Mesodermal cell (in vitro differentiated cells): ENCODE measurements around the gene ACAP3.

Source experiments
- H3K27ac ChIP-seq: 2 replicates; pipeline ENCODE4 v1.7.0; 2013; ENCODE audit warnings: mild to moderate bottlenecking, low read depth, low read length, moderate library complexity; ENCODE audit not compliant: severe bottlenecking
- H3K36me3 ChIP-seq: 2 replicates; pipeline ENCODE4 v1.7.1; 2013; ENCODE audit warnings: mild to moderate bottlenecking, low read length, moderate library complexity; ENCODE audit not compliant: control insufficient read depth, insufficient read depth
- H3K4me1 ChIP-seq: one replicate; pipeline ENCODE4 v1.7.1; 2013; ENCODE audit warnings: mild to moderate bottlenecking, low read length; ENCODE audit not compliant: insufficient read depth, control insufficient read depth, poor library complexity, severe bottlenecking
- H3K4me3 ChIP-seq: 2 replicates; pipeline ENCODE4 v1.7.0; 2013; ENCODE audit warnings: low read length, control low read depth, mild to moderate bottlenecking; ENCODE audit not compliant: insufficient read depth, poor library complexity, severe bottlenecking; ENCODE audit errors: extremely low read depth
- H3K9me3 ChIP-seq: 2 replicates; pipeline ENCODE4 v1.7.1; 2013; ENCODE audit warnings: mild to moderate bottlenecking, low read length, moderate library complexity; ENCODE audit not compliant: control insufficient read depth
- WGBS, 2 experiments: methylation state at CpG; one replicate each; pipeline ENCODE4 v1.1.5; 2013; ENCODE audit warnings: missing lambda C conversion rate in 2 of 2; ENCODE audit not compliant: insufficient coverage in 2 of 2; 5-methylcytosine and 5-hydroxymethylcytosine counted together

The ACAP3 gene

DNA sequence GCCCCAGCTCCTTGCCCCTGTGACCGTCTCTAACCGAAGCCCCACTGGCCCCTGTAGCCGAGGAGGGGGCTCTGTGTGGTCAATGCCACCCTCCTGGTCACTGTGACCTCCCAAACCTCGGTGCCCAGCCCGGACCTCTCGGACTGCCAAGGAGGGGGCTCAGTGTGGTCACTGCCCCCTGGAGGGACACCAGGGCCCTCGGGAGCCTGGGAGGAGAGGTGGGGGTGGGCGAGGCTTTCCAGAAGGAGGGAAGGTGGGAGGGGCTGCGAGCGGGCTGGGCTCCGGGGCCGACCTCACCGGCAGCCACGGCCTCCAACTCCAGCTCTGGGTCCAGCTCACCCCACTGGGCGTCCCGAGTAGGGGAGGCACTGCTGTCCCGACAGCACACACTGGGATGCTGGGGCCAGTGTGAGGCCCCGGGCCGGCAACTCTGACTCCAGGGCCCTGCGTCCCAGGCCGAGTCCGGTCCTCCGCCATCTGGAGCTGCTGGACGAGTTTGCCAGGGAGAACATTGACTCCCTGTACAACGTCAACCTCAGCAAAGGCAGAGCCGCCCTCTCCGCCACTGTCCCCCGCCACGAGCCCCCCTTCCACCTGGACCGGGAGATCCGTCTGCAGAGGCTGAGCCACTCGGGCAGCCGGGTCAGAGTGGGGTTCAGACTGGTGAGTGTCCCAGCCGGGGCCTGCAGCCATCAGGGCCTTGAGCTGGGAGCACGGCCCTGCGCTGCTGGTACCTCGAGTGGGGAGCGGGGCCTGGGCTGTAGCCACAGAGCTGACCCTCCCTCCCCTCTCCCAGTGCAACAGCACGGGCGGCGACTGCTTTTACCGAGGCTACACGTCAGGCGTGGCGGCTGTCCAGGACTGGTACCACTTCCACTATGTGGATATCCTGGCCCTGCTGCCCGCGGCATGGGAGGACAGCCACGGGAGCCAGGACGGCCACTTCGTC, 21.1 kb downstream of the ACAP3 start:
- WGBS, 2 experiments, result 88 to 90% methylated on average over 43 to 47 of the region's 50 CpGs

DNA sequence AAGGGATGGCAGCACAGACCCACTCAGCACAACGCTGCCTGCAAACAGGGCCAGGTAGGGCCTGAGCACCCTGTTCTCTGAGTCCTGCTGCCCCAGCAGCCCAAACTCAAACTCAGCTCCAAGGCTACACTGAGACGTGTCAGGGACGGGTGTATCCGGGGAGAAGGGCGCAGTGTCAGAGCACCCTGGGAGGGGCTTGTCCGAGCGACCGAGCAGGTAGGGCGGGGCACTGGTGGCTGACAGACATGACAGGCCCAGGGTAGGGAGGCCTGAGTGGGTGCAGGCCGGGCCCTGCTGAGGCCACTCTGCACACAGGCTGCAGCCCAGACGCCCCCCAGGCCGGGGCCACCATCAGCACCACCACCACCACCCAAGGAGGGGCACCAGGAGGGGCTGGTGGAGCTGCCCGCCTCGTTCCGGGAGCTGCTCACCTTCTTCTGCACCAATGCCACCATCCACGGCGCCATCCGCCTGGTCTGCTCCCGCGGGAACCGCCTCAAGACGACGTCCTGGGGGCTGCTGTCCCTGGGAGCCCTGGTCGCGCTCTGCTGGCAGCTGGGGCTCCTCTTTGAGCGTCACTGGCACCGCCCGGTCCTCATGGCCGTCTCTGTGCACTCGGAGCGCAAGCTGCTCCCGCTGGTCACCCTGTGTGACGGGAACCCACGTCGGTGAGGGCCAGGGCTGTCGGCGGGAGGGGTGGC, 22.0 kb downstream of the ACAP3 start:
- Histone ChIP-seq H3K4me1 (no peaks in the 10 kb centered on the region), H3K4me3 (no peak overlapping the region), H3K9me3 (no peaks in the 10 kb centered on the region), H3K27ac (no peak overlapping the region), H3K36me3 (no peaks in the 10 kb centered on the region)
- 89 to 92% methylated on average over 31 to 34 of the region's 37 CpGs for WGBS, 2 experiments

More for the DNA sequence above, 21.1 kb downstream of the ACAP3 start:
- H3K9me3 ChIP-seq, result no peaks in the 10 kb centered on the region
- no peak overlapping the region for H3K27ac ChIP-seq
- H3K36me3 ChIP-seq, result no peaks in the 10 kb centered on the region
- no peaks in the 10 kb centered on the region for H3K4me1 ChIP-seq
- H3K4me3 ChIP-seq, result no peak overlapping the region

DNA sequence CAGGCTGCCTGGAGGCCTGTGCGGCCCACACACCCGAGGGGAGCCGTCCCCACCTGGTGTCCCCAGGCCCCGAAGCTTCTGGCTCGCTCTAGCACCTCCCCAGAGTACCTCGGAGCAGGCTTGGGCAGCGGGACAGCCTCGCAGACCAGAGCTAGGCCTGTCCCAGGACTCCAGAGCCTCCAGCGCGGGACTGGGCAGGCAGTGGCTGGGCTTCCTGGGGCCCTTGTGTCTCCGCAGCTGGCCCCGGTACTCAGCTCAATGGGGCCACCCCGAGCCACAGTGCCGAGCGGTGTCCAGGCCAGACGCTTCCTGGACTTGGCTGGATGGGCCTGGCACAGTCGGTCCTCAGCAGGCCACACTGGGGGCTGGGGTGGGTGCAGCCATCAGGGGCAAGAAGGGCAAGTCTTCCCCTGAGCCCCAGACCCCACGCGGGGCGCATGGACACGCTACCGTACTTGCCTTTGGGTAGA, 22.6 kb downstream of the ACAP3 start:
- Histone ChIP-seq H3K4me3 (no peak overlapping the region), H3K36me3 (no peaks in the 10 kb centered on the region), H3K4me1 (no peaks in the 10 kb centered on the region), H3K27ac (no peak overlapping the region), H3K9me3 (no peaks in the 10 kb centered on the region)
- 91 to 94% methylated on average over 20 of the region's 22 CpGs for WGBS, 2 experiments

DNA sequence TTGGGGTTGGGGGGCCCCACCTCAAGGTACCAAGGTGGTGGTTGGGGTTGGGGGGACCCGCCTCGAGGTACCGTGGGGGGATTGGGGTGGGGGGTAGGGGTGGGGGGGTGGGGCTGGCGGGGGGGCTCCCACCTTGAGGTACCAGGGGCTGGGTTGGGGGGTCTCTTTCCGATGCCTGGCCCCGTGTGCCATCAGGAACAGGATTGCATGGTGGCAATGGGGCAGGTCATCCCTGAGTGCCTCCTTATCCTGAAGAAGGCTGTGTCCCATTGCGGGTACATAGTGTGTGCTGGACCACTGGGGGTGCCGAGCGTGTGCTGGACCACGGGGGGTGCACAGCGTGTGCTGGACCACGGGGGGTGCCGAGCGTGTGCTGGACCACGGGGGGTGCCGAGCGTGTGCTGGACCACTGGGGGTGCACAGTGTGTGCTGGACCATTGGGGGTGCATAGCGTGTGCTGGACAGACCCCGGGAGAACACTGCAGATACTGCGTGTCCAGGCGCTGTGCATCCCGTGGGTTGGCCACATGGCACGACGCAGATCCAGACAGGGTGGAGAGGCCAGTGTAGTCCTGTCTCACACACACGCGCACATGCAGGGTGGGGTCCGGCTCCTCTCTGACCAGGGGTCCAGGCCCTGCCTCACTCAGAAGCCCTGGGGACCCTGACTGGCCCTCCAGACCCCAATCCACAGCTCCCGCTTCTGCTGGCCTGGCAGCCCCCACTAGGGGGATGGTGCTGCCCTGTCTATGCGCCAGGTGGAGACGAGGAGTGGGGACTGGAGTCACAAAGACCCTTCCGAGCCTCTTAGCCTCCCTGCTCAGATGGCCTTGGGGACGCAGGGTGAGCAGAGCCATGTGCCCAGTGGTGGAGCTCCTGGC, 23.3 kb downstream of the ACAP3 start:
- Histone ChIP-seq H3K4me3 (no peak overlapping the region), H3K27ac (no peak overlapping the region), H3K4me1 (no peaks in the 10 kb centered on the region), H3K36me3 (no peaks in the 10 kb centered on the region), H3K9me3 (no peaks in the 10 kb centered on the region)
- WGBS, 2 experiments, result 94 to 96% methylated on average over 21 to 28 of the region's 32 CpGs

DNA sequence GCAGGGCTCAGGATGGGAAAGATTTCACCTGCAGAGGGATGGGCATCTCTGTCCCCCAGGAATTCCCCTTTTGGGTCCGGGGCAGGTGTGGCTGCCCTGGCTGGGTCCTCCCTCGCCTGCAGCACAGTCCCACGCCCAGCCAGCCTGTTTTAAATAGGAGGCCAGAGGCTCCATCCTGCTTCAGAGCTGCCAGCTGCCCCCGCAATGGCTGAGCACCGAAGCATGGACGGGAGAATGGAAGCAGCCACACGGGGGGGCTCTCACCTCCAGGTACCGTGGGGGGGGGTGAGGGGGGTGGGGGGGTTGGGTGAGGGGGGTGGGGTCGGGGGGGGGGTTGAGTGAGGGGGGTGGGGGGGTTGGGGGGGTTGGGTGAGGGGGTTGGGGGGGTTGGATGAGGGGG, 23.9 kb downstream of the ACAP3 start:
- Histone ChIP-seq H3K9me3 (no peaks in the 10 kb centered on the region), H3K4me1 (no peaks in the 10 kb centered on the region), H3K27ac (no peak overlapping the region), H3K36me3 (no peaks in the 10 kb centered on the region), H3K4me3 (no peak overlapping the region)
- 24 to 47% methylated on average over 2 of the region's 9 CpGs for WGBS, 2 experiments

DNA sequence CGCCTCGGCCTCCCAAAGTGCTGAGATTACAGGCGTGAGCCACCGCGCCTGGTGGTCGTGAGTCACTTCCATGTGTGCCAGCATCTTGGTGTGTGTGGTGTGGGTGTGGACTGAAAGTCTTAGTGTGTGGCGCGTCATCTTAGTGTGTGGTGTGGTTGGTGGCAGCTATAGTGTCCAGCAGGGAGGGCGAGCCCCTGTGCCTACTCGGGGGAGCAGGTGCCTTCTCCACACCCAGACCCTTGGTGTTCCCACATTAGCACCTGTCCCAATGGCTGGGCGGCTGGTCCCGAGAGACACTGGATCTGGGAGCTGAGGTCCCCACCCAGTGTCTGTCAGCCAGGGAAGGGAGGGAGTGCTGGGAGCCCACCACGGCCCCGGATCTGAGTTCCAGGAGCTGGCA, 24.7 kb downstream of the ACAP3 start:
- H3K36me3 ChIP-seq, result no peaks in the 10 kb centered on the region
- no peak overlapping the region for H3K27ac ChIP-seq
- H3K4me1 ChIP-seq, result no peaks in the 10 kb centered on the region
- no peaks in the 10 kb centered on the region for H3K9me3 ChIP-seq
- no peak overlapping the region for H3K4me3 ChIP-seq
- 98% methylated on average over 9 to 12 of the region's 14 CpGs for WGBS, 2 experiments

DNA sequence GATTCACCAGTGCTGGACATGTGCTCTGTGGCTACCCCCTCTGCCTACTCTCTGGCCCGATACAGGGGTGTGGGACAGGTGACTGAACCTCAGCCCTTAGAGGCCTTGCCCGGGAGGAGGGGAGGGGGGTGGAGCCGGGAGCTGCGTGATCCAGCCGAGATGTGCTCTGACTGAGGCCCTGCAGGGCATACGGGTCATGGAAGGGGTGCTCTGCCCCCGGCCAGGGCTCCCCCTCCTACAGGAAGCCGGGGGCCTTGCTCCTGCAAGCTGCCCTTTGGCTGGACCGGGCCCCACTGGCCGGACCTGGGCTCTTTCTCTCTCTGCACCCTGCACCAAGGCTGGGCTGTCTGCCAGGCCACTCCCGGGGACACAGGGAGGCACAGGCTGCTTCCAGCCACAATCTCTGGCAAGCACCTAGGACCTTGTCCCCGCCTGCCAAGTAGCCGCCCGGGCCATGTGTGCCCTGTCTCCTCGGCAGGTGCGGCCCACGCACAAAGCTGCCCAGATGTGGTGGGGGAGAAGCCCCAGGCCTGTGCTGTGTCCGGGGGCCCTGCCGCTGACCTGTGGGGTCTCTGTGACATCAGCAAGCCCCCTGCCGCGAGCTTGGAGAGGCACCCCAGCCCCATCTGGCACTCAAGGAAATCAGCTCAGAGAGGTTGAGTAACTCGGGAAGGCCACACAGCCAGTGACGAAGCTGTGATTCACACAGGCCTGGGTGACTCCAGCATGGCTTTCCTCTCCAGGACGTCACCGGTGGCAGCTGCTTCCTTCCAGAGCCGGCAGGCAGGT, 26.0 kb downstream of the ACAP3 start:
- no peak overlapping the region for H3K4me3 ChIP-seq
- H3K9me3 ChIP-seq, result no peaks in the 10 kb centered on the region
- no peaks in the 10 kb centered on the region for H3K4me1 ChIP-seq
- WGBS, 2 experiments, result 84 to 86% methylated on average over 24 to 26 of the region's 26 CpGs
- no peak overlapping the region for H3K27ac ChIP-seq
- no peaks in the 10 kb centered on the region for H3K36me3 ChIP-seq

DNA sequence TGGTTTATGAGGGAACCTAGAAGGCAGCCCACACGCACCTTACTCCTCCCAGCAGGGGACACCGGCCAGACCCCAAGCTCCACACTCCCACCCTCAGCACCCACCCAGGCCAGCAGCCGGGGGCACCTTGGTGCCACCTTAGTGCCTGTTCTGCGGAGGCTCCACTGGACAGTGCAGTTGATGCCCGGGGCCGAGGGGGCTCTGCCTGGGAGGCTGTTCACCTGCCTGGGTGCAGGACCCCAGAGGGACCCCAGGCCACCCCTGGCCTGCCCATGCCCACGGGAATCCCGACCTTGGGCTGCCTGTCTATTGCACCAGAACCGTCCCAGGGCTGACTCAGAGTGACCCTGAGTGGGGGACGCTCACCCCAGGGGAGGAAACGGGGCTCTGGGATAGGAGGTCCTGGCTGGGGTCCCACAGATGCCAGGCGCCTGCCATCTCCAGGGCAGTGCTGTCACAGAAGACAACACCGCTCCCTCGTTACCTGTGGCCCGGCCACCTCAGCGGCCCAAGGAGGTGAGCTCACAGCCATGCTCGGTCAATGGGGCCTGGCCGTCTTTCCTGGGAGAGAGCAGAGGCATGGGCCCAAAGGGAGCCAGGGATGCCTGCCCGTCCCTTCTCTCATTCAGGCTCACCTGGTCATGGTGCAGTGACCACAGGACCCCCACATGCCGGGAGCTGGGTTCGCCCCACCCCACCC, 26.8 kb downstream of the ACAP3 start:
- H3K36me3 ChIP-seq, result no peaks in the 10 kb centered on the region
- no peak overlapping the region for H3K4me3 ChIP-seq
- 89 to 95% methylated on average over 17 to 21 of the region's 21 CpGs for WGBS, 2 experiments
- no peaks in the 10 kb centered on the region for H3K9me3 ChIP-seq
- no peaks in the 10 kb centered on the region for H3K4me1 ChIP-seq
- H3K27ac ChIP-seq, result no peak overlapping the region

DNA sequence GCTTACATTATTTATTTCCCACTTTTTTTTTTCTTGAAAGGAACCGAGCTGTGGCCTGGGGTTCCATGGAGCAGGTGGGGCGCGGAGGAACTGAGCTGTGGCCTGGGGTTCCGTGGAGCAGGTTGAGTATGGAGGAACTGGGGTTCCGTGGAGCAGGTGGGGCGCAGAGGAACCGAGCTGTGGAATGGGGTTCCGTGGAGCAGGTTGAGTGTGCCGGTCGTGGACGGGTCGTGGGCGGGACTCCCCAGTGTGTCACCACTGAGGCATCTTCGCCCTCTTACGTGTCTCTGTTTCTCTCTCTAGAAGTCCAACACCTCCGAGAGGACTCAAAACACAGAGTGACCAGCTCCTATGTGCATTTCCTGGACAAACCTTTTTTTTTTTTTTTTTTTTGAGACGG, 28.7 kb downstream of the ACAP3 start:
- 93 to 94% methylated on average over 11 to 13 of the region's 17 CpGs for WGBS, 2 experiments
- Histone ChIP-seq H3K4me1 (no peaks in the 10 kb centered on the region), H3K36me3 (no peaks in the 10 kb centered on the region), H3K27ac (no peak overlapping the region), H3K9me3 (no peaks in the 10 kb centered on the region), H3K4me3 (no peak overlapping the region)
